Mucosa of descending colon (tissue), 3 donors: ENCODE results near the gene SYTL1. TPM values are rescaled to one million over a fixed set of nuclear protein-coding genes. Genes with fewer than 3 reads are reported as not detected.

Source experiments
- ATAC-seq: fragments of 200-7000 bp; cut with Tn5 transposase; one replicate; pipeline ENCODE4 v1.9.1; 2020; ENCODE audit warnings: mild to moderate bottlenecking, moderate library complexity
- DNase-seq, 3 donors: peaks; one replicate each; pipeline ENCODE4 v3.0.0-alpha.2; 2020
- H3K36me3 ChIP-seq: fragments of 200-600 bp; one replicate; pipeline ENCODE4 v1.8.0; 2021; ENCODE audit warnings: low read depth, mild to moderate bottlenecking
- H3K4me1 ChIP-seq: fragments of 200-600 bp; one replicate; pipeline ENCODE4 v1.8.0; 2021; ENCODE audit warnings: low read depth, mild to moderate bottlenecking
- H3K4me3 ChIP-seq: fragments of 200-600 bp; one replicate; pipeline ENCODE4 v1.8.0; 2021; ENCODE audit warnings: mild to moderate bottlenecking
- H3K9me3 ChIP-seq: fragments of 200-600 bp; one replicate; pipeline ENCODE4 v1.8.0; 2021; ENCODE audit warnings: mild to moderate bottlenecking
- CTCF ChIP-seq: fragments of 200-600 bp; IDR thresholded peaks from one replicate; pipeline ENCODE4 v1.8.0; 2022; ENCODE audit warnings: antibody characterized with exemption, mild to moderate bottlenecking
- intact Hi-C, 2 donors: fragments of 100-400 bp; cut with DNase I in 1 of 2; cut with micrococcal nuclease in 1 of 2; formaldehyde crosslinking; loops; one replicate each; pipeline versions ENCODE4 v1.11.0 to v1.11.1; 2022; cut with DNase I, micrococcal nuclease
- total RNA-seq, 3 donors: library from RNA; stranded (reverse); fragmentation: NEBNext Ultra II Directional in 2 of 3; extraction: Animal tissue kit (Norgen Biotek cat#: 25700) in 2 of 3; gene quantifications; one replicate each; pipeline versions ENCODE4 v1.2.1 to v1.2.4, GENCODE V29; 2021 to 2023
- donor health status: DM: no; HTN: no; CAD: no; lungs with moderate emphysema.
- donor health status: DM: no; HTN: no; CAD: no.
- donor health status: DM: no; HTN: yes; CAD: no.

Gene SYTL1
- total RNA-seq, 3 donors from 2014 or later, result 4.2 to 9.7 (median 8.7) TPM

GRCh38 chr1:27358928-27359313, 17.1 kb downstream of the SYTL1 start:
- intact Hi-C loops, result loop anchor here in 1 of 2 donors (5.0 kb wide), 1 partner anchor 33 kb away; the partner anchor contains the start of gene GPR3
- no peaks in the 10 kb centered on the region for H3K36me3 ChIP-seq
- DNase-seq, result no peak

GRCh38 chr1:27359822-27360158, 18.0 kb downstream of the SYTL1 start:
- no peak for TF ChIP-seq CTCF
- Histone ChIP-seq H3K4me1 (peaks cover 9% of the 10 kb centered on the region), H3K36me3 (no peaks in the 10 kb centered on the region), H3K4me3 (no peak overlapping the region), H3K9me3 (no peaks in the 10 kb centered on the region)
- DNase-seq (no peak), ATAC-seq (no peak)
- intact Hi-C loops, result loop anchor here in 1 of 2 donors (5.0 kb wide), 1 partner anchor 33 kb away; the partner anchor contains the start of gene GPR3

More at GRCh38 chr1:27358928-27359313, 17.1 kb downstream of the SYTL1 start:
- TF ChIP-seq CTCF, result no peak
- Histone ChIP-seq H3K4me1 (peaks cover 9% of the 10 kb centered on the region), H3K9me3 (no peaks in the 10 kb centered on the region), H3K4me3 (no peak overlapping the region)
- ATAC-seq, result no peak

GRCh38 chr1:27360159-27361043, 18.6 kb downstream of the SYTL1 start:
- peak in 2 of 3 donors; percentile 39 to 67 for DNase-seq
- no peaks in the 10 kb centered on the region for H3K36me3 ChIP-seq
- no peak for TF ChIP-seq CTCF
- no peaks in the 10 kb centered on the region for H3K9me3 ChIP-seq
- ATAC-seq, result no peak
- peaks cover 9% of the 10 kb centered on the region for H3K4me1 ChIP-seq
- no peak overlapping the region for H3K4me3 ChIP-seq
- intact Hi-C loops, result no loop called here

GRCh38 chr1:27361044-27361402, 19.2 kb downstream of the SYTL1 start:
- no peak for ATAC-seq
- no peaks in the 10 kb centered on the region for H3K36me3 ChIP-seq
- intact Hi-C loops, result no loop called here

GRCh38 chr1:27361553-27361952, 19.7 kb downstream of the SYTL1 start:
- DNase-seq, result no peak
- Histone ChIP-seq H3K36me3 (no peaks in the 10 kb centered on the region), H3K4me1 (peaks cover 9% of the 10 kb centered on the region), H3K4me3 (no peak overlapping the region), H3K9me3 (no peaks in the 10 kb centered on the region)
- intact Hi-C loops, result no loop called here
- TF ChIP-seq CTCF, result no peak
- ATAC-seq, result no peak

More at GRCh38 chr1:27361044-27361402, 19.2 kb downstream of the SYTL1 start:
- no peak for DNase-seq
- Histone ChIP-seq H3K9me3 (no peaks in the 10 kb centered on the region), H3K4me3 (no peak overlapping the region), H3K4me1 (peaks cover 9% of the 10 kb centered on the region)
- TF ChIP-seq CTCF, result no peak
